ENCODE data around the gene ALDH1A1.
"Not testable (repeated sequence)": the region's sequence is repeated elsewhere in the genome, so short reads cannot be mapped to it uniquely, and the experiment has no call there.

ALDH1A1 gene

GRCh38 chr9:72873456-72873855, 79.4 kb downstream of the ALDH1A1 start:
- TF ChIP-seq CTCF (IDR thresholded peaks at IDR 0.05; ENCODE audit: low read depth, low read length) = no peak
- no peak overlapping the region for H3K4me3 ChIP-seq (replicated peaks in 1 of 2; ENCODE audit: low read depth in 2 of 2, low read length in 2 of 2)
- DNase-seq (ENCODE audit: low read depth in 2 of 2) = no peak

GRCh38 chr9:72872718-72873117, 80.1 kb downstream of the ALDH1A1 start:
- H3K4me3 ChIP-seq (replicated peaks in 1 of 2; ENCODE audit: low read depth in 2 of 2, low read length in 2 of 2) = no peak overlapping the region
- DNase-seq (ENCODE audit: low read depth in 2 of 2) = no peak
- TF ChIP-seq CTCF (IDR thresholded peaks at IDR 0.05; ENCODE audit: low read depth, low read length) = no peak

- TF ChIP-seq CTCF (IDR thresholded peaks at IDR 0.05; ENCODE audit: low read depth, low read length) = peak; percentile 48
- H3K4me3 ChIP-seq (replicated peaks in 1 of 2; ENCODE audit: low read depth in 2 of 2, low read length in 2 of 2) = no peak overlapping the region
- DNase-seq (ENCODE audit: low read depth in 2 of 2) = peak; percentile 39 to 50
These were observed 81.2 kb downstream of the ALDH1A1 start for GRCh38 chr9:72871685-72872084.

DNA sequence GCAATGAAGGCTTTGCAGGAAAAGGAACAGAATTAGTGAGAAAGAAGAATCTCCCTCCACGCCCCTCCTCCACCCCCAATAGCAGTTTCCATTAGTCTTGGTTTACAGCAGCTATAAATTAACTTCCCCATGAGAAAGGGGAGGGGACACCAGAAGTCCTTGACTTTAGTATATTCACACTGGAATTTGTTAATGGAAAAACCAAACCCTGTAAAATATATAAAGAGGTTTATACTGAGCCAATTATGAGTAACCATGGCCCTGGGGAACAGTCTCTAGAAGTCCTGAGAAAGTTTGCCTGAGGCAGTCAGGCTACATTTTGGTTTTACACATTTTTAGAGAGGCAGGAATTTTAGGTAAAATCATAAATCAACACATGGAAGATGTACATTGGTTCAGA, 88.5 kb downstream of the ALDH1A1 start:
- H3K4me3 ChIP-seq (replicated peaks in 1 of 2; ENCODE audit: low read depth in 2 of 2, low read length in 2 of 2) = no peak overlapping the region
- peak in 1 of 2 donors; percentile 14 for DNase-seq (ENCODE audit: low read depth in 2 of 2)
- TF ChIP-seq CTCF (IDR thresholded peaks at IDR 0.05; ENCODE audit: low read depth, low read length) = no peak

DNA sequence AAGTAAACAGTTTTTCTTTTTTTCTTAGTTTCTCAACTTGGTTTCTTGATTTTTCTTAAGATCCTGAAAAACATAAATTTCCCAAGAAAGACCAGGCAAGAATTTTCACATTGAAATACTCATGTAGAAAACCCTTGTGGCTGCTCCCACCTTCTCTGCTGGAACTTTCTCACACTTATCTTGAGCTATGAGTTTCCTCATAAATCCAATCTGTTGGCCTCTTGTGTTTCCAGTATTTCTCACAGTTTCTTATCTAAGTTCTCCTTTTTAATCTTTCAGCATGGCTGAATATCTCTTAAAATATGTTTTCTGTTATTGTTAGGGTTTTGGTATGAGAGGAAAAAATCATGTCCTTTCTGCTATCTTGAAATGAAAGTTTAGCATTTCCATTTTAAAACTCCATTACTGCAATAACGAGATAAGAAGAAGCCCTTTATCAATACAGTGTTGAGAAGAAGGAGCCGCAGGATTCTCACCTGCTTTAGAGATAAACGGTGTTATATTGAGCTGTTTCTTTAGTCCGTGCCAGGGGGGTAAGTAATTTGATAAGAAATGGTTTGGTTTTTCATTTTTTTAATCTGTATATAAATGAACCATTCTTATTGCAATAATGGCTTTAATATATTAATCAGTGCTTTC, 89.3 kb downstream of the ALDH1A1 start:
- TF ChIP-seq CTCF (IDR thresholded peaks at IDR 0.05; ENCODE audit: low read depth, low read length) = no peak
- H3K4me3 ChIP-seq (replicated peaks in 1 of 2; ENCODE audit: low read depth in 2 of 2, low read length in 2 of 2) = no peak overlapping the region
- no peak for DNase-seq (ENCODE audit: low read depth in 2 of 2)

DNA sequence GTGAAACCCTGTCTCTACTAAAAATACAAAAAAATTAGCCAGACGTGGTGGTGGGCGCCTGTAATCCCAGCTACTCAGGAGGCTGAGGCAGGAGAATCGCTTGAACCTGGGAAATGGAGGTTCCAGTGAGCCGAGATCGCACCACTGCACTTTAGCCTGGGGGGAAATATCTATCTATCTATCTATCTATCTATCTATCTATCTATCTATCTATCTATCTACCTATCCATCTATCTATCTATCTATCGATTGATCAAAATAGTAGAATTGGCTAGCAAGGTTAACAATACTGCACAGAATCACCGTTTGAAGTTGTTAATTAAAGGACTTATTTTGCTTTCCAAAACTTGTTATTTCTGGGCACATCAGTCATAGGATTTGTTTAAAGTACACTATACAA, 90.1 kb downstream of the ALDH1A1 start:
- not testable (repeated sequence) for H3K4me3 ChIP-seq (replicated peaks in 1 of 2; ENCODE audit: low read depth in 2 of 2, low read length in 2 of 2); DNase-seq (ENCODE audit: low read depth in 2 of 2)

DNA sequence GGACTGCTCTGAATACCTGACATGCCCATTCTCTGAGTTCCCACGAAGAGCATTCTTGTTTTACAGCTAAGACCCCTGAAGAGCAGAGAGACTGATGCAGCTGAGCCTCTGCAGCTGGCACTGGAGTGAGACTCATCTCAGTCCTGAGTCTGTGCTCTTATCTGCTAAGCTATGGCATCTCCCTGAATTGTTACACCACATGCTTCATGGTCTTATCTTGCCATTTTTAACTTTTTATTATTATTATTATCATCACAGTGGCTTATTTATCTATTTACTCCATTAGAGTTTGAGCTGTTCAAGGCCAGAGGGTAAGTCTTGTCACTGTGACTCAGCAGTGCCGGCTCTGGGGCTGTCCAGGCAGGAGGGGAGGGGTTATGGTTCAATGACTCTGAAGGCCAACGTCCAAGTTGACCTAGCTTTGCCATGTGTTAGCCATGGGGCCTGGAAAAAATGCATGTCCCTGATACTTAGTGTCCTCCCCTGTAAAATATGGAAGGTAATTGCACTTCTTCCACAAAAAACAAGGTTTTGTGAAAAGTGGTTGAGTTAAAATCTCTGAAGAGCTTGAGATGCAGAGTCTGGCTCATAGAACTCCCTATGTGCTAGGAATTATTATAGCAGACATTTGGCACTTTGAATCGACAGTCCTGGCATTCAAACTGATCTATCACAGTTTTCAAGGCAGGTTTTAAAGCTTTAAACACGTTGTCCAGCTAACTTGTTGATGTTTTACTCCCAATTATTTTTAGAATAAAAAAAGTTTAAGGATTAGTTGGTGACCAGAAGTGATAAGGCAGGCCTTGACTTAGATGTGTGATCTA, 94.6 kb downstream of the ALDH1A1 start:
- TF ChIP-seq CTCF (IDR thresholded peaks at IDR 0.05; ENCODE audit: low read depth, low read length) = no peak
- DNase-seq (ENCODE audit: low read depth in 2 of 2) = peak; percentile 35 to 47
- no peak overlapping the region for H3K4me3 ChIP-seq (replicated peaks in 1 of 2; ENCODE audit: low read depth in 2 of 2, low read length in 2 of 2)
